GM12873 (cell line): ENCODE measurements around the gene CYTH4.

ENCODE experiments used
- TF ChIP-seq, protein P1 (sequence below): IDR thresholded peaks from 2 replicates; pipeline ENCODE4 v1.5.1; 2012; ENCODE audit warnings: low read depth, mild to moderate bottlenecking, moderate library complexity, low read length, control low read depth; ENCODE audit not compliant: insufficient read depth; ENCODE audit errors: missing control alignments

Gene CYTH4

DNA sequence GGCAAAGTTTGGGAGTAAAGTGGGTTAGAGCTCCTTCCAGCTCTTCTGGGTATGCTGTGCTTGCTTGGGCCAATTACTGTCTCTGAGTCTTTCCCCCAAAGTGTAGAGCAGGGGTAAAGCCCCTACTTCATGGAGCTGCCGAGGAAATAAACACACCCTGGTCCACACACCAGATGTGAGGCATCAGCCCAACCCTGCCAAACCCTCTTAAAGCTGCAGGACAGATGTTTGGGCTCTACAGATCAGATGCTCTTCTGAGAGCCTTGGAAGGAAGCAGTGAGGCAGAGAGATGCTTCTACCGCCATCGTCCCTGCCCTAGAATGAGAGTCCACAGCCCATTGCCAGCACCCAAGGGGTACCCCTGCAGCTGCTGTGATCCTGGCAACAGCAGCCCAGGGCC is 80.3 kb downstream of the CYTH4 start:
- TF ChIP-seq, protein P1, sequence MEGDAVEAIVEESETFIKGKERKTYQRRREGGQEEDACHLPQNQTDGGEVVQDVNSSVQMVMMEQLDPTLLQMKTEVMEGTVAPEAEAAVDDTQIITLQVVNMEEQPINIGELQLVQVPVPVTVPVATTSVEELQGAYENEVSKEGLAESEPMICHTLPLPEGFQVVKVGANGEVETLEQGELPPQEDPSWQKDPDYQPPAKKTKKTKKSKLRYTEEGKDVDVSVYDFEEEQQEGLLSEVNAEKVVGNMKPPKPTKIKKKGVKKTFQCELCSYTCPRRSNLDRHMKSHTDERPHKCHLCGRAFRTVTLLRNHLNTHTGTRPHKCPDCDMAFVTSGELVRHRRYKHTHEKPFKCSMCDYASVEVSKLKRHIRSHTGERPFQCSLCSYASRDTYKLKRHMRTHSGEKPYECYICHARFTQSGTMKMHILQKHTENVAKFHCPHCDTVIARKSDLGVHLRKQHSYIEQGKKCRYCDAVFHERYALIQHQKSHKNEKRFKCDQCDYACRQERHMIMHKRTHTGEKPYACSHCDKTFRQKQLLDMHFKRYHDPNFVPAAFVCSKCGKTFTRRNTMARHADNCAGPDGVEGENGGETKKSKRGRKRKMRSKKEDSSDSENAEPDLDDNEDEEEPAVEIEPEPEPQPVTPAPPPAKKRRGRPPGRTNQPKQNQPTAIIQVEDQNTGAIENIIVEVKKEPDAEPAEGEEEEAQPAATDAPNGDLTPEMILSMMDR, result no peak

DNA sequence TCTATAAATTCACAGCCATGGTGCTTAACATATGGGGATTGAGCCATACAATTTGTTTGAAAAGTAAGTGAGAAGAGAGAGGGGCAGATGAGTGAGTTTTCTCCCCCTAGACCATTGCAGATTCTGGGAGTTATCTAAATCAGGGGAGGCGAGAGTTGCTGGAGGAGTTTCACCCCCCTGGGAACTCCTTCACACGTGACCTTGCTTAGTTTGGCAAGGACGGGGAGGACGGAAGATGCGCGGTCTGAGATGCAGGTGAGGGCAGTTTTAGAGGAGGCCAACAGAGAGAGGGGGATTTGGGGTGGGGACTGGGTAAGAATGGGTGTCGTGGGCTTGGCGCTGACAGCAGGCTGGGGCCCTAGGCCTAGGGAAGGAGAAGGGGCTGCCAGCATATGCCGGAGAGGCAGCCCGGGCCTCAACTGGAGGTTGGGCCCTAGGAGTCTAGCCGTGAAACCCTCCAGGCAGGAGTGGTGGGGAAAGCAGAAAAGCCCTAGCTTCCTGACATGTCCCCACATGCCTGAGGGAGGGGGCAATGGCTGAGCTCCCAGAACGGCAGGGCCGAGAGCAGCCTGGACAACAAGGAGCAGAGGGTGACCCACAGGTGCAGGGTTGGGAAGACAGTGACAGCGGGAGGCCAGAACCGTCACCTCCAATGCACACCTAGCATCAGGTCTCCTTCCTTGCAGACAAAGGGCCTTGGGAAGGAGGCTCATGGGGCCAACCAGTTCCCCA is 81.1 kb downstream of the CYTH4 start:
- TF ChIP-seq, protein P1, result no peak
